GM23338 (cell line): ENCODE measurements around the gene CERK. TPM values are rescaled to one million over a fixed set of nuclear protein-coding genes. Genes with fewer than 3 reads are reported as not detected.

Source experiments
- ATAC-seq: fragments of 200-7000 bp; cut with Tn5 transposase; 3 replicates; pipeline ENCODE4 v1.9.1; 2020
- DNase-seq: peaks from one replicate; pipeline ENCODE4 v3.0.0-alpha.2; 2015; ENCODE audit warnings: low spot score
- H2AFZ ChIP-seq: fragments of 200-600 bp; sonication (generic); 2 replicates; pipeline ENCODE4 v1.8.0; 2016; ENCODE audit warnings: antibody characterized with exemption, mild to moderate bottlenecking, moderate library complexity
- H3F3A ChIP-seq: fragments of 200-600 bp; sonication (generic); replicated peaks from 2 replicates; pipeline ENCODE4 v1.8.0; 2017; ENCODE audit warnings: antibody characterized with exemption, mixed run types, low read depth
- H3K27ac ChIP-seq: fragments of 200-600 bp; sonication (generic); 2 replicates; pipeline ENCODE4 v1.6.1; 2016; ENCODE audit warnings: low read depth
- H3K27me3 ChIP-seq: fragments of 200-600 bp; sonication (generic); 2 replicates; pipeline ENCODE4 v1.8.0; 2016; ENCODE audit warnings: mild to moderate bottlenecking, mixed run types, moderate library complexity; ENCODE audit not compliant: insufficient read depth
- H3K36me3 ChIP-seq: fragments of 200-600 bp; sonication (generic); 2 replicates; pipeline ENCODE4 v1.8.0; 2016; ENCODE audit warnings: mild to moderate bottlenecking; ENCODE audit not compliant: insufficient read depth
- H3K4me1 ChIP-seq: fragments of 200-600 bp; sonication (generic); 2 replicates; pipeline ENCODE4 v1.8.0; 2016; ENCODE audit warnings: mild to moderate bottlenecking, moderate library complexity; ENCODE audit not compliant: insufficient read depth
- H3K4me2 ChIP-seq: fragments of 200-600 bp; sonication (generic); 2 replicates; pipeline ENCODE4 v1.7.1; 2017; ENCODE audit warnings: mixed run types
- H3K4me3 ChIP-seq: fragments of 200-600 bp; sonication (generic); 2 replicates; pipeline ENCODE4 v1.6.1; 2016; ENCODE audit warnings: mixed run types
- H3K79me2 ChIP-seq: fragments of 200-600 bp; sonication (generic); replicated peaks from 2 replicates; pipeline ENCODE4 v1.8.0; 2017; ENCODE audit warnings: mild to moderate bottlenecking; ENCODE audit not compliant: insufficient read depth
- H3K9me2 ChIP-seq: fragments of 200-600 bp; sonication (generic); 2 replicates; pipeline ENCODE4 v1.8.0; 2017; ENCODE audit not compliant: insufficient read depth
- H4K20me1 ChIP-seq: fragments of 200-600 bp; sonication (generic); replicated peaks from 2 replicates; pipeline ENCODE4 v1.8.0; 2017; ENCODE audit warnings: mild to moderate bottlenecking; ENCODE audit not compliant: insufficient read depth
- H3K27ac Mint-ChIP-seq: 2 replicates; pipeline ENCODE4 v1.8.0; 2020; ENCODE audit warnings: inconsistent platforms, mild to moderate bottlenecking, moderate library complexity, mixed read lengths
- H3K27me3 Mint-ChIP-seq: 3 replicates; pipeline ENCODE4 v1.8.0; 2022; ENCODE audit warnings: low read depth, mild to moderate bottlenecking, moderate library complexity, mixed read lengths, inconsistent platforms; ENCODE audit not compliant: insufficient read depth, poor library complexity
- H3K36me3 Mint-ChIP-seq: 3 replicates; pipeline ENCODE4 v1.8.0; 2021; ENCODE audit warnings: low read depth, mild to moderate bottlenecking, inconsistent platforms, moderate library complexity, mixed read lengths
- H3K4me1 Mint-ChIP-seq: 3 replicates; pipeline ENCODE4 v1.8.0; 2020; ENCODE audit warnings: mild to moderate bottlenecking, inconsistent platforms, mixed read lengths
- H3K4me3 Mint-ChIP-seq: 3 replicates; pipeline ENCODE4 v1.8.0; 2021; ENCODE audit warnings: moderate library complexity, mild to moderate bottlenecking, inconsistent platforms, mixed read lengths
- H3K9me3 Mint-ChIP-seq: 3 replicates; pipeline ENCODE4 v1.8.0; 2020; ENCODE audit warnings: moderate library complexity, mild to moderate bottlenecking, inconsistent platforms, mixed read lengths
- CREB1 ChIP-seq: fragments of 250-450 bp; sonication (Bioruptor Pico); IDR thresholded peaks from 2 replicates; pipeline ENCODE4 v1.5.0; 2020; ENCODE audit warnings: low read depth, mild to moderate bottlenecking, moderate library complexity
- CTCF ChIP-seq, 2 experiments: fragments of 200-600 bp in 1 of 2; sonication (generic) in 1 of 2; conservative IDR thresholded peaks; 2 replicates each; pipeline versions ENCODE4 v1.5.1 to v1.6.1; 2016 to 2017; ENCODE audit warnings: antibody characterized with exemption in 2 of 2, low read depth in 2 of 2, mild to moderate bottlenecking in 2 of 2, moderate library complexity in 1 of 2
- ETS1 ChIP-seq: IDR thresholded peaks from 2 replicates; pipeline ENCODE4 v1.6.1; 2016; ENCODE audit warnings: antibody characterized with exemption
- EZH2 ChIP-seq: fragments of 200-600 bp; sonication (generic); IDR thresholded peaks from one replicate; pipeline ENCODE4 v1.8.0; 2017; ENCODE audit warnings: antibody characterized with exemption, mild to moderate bottlenecking, low read depth; ENCODE audit not compliant: unreplicated experiment
- EZH2phosphoT487 ChIP-seq: fragments of 200-600 bp; sonication (generic); IDR thresholded peaks from one replicate; pipeline ENCODE4 v1.8.1; 2018; ENCODE audit warnings: antibody characterized with exemption; ENCODE audit not compliant: unreplicated experiment
- JUNB ChIP-seq: IDR thresholded peaks from one replicate; pipeline ENCODE4 v1.6.1; 2016; ENCODE audit warnings: antibody characterized with exemption; ENCODE audit not compliant: unreplicated experiment
- NANOG ChIP-seq: IDR thresholded peaks from 2 replicates; pipeline ENCODE4 v1.6.1; 2016; ENCODE audit warnings: antibody characterized with exemption, borderline replicate concordance
- POLR2AphosphoS5 ChIP-seq: IDR thresholded peaks from 2 replicates; pipeline ENCODE4 v1.6.1; 2016; ENCODE audit warnings: antibody characterized with exemption, low read depth
- REST ChIP-seq: IDR thresholded peaks from one replicate; pipeline ENCODE4 v1.6.1; 2018; ENCODE audit warnings: antibody characterized with exemption; ENCODE audit not compliant: unreplicated experiment
- STAT1 ChIP-seq: IDR thresholded peaks from one replicate; pipeline ENCODE4 v1.6.1; 2016; ENCODE audit warnings: antibody characterized with exemption; ENCODE audit not compliant: unreplicated experiment
- ZNF114 ChIP-seq: fragments of 250-450 bp; sonication (Bioruptor Pico); IDR thresholded peaks from 2 replicates; pipeline ENCODE4 v1.5.0; 2020; ENCODE audit warnings: mild to moderate bottlenecking, moderate library complexity
- ZNF331 ChIP-seq: fragments of 250-450 bp; sonication (Bioruptor Pico); IDR thresholded peaks from 2 replicates; pipeline ENCODE4 v1.5.0; 2020; ENCODE audit warnings: low read depth, mild to moderate bottlenecking, moderate library complexity
- ZNF462 ChIP-seq: fragments of 250-450 bp; sonication (Bioruptor Pico); IDR thresholded peaks from 2 replicates; pipeline ENCODE4 v1.5.0; 2020; ENCODE audit warnings: mild to moderate bottlenecking, moderate library complexity
- polyA plus RNA-seq: library from polyadenylated mRNA; unstranded; fragments of >200 nt; fragmentation: Nextera tagmentation; extraction: Ambion mirVana; gene quantifications from 2 replicates; pipeline ENCODE4 v1.2.1, GENCODE V29; 2016
- total RNA-seq: library from RNA; depleted of rRNA; stranded (reverse); fragments of >200 nt; shearing (Covaris generic); gene quantifications from 2 replicates; pipeline ENCODE4 v1.2.3, GENCODE V29; 2014

CERK gene
- total and polyA plus RNA-seq, 2 experiments from 2014 or later, result 12.7 to 62.9 TPM

GRCh38 chr22:46657655-46657953 lies 80.4 kb downstream of the CERK start:
- no peaks in the 10 kb centered on the region for H3K79me2 ChIP-seq
- no peak overlapping the region for H3K4me3 ChIP-seq
- Mint-ChIP-seq H3K4me1 (peaks cover 20% of the 10 kb centered on the region), H3K27ac (no peak overlapping the region), H3K27me3 (peaks cover 11% of the 10 kb centered on the region), H3K36me3 (no peaks in the 10 kb centered on the region), H3K9me3 (no peaks in the 10 kb centered on the region), H3K4me3 (no peak overlapping the region)
- ATAC-seq, result no peak
- H3K4me2 ChIP-seq, result no peak overlapping the region
- no peak for TF ChIP-seq REST
- TF ChIP-seq STAT1, result no peak
- no peak for TF ChIP-seq JUNB
- no peak for TF ChIP-seq CTCF (conservative IDR thresholded peaks at IDR 0.05; ENCODE audit: low read depth in 2 of 2)
- TF ChIP-seq EZH2phosphoT487, result no peak
- no peak for TF ChIP-seq ZNF462 (CRISPR knock-in tag)
- TF ChIP-seq CREB1 (CRISPR knock-in tag), result no peak
- no peak for TF ChIP-seq ETS1
- no peak for TF ChIP-seq ZNF114
- no peak for TF ChIP-seq EZH2
- no peak for TF ChIP-seq POLR2AphosphoS5
- TF ChIP-seq NANOG, result no peak
- TF ChIP-seq ZNF331 (CRISPR knock-in tag), result no peak
- no peaks in the 10 kb centered on the region for H3K9me2 ChIP-seq
- no peaks in the 10 kb centered on the region for H3K27me3 ChIP-seq
- no peaks in the 10 kb centered on the region for H3K4me1 ChIP-seq
- H3K27ac ChIP-seq, result no peak overlapping the region
- H2AFZ ChIP-seq, result no peak overlapping the region
- H4K20me1 ChIP-seq, result no peaks in the 10 kb centered on the region
- no peaks in the 10 kb centered on the region for H3F3A ChIP-seq
- H3K36me3 ChIP-seq, result no peaks in the 10 kb centered on the region
- no peak for DNase-seq
